ENCODE measurements around the gene SCUBE2.
"Not testable (repeated sequence)": the region's sequence is repeated elsewhere in the genome, so short reads cannot be mapped to it uniquely, and the experiment has no call there.

SCUBE2 gene

DNA sequence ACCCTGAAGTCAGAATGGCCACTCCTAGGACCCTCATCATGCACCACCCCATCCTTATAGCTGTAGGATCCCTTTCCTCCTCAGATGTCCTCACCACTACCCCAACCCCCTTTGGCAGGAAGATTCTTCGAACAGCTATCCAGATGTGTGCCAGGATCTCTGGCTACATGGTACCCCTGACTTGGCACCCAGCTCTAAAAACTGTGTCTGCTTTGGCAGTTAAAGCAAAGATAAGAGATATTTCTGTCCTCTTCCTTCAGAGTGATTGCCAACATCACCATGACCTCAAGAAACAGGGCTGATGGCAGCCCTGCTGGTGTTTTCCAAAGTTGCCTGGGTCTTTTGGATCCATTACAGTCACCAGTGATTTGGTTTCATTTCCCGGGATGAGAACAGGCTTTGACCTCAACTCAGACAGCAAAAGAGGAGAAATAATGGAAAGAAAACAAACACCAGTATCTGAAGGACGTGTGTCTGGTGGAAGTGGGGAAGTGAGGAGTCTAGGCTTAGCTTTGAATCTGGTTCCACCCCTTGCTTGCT, 83.3 kb downstream of the SCUBE2 start:
- no peak for DNase-seq (ENCODE audit: low spot score)

DNA sequence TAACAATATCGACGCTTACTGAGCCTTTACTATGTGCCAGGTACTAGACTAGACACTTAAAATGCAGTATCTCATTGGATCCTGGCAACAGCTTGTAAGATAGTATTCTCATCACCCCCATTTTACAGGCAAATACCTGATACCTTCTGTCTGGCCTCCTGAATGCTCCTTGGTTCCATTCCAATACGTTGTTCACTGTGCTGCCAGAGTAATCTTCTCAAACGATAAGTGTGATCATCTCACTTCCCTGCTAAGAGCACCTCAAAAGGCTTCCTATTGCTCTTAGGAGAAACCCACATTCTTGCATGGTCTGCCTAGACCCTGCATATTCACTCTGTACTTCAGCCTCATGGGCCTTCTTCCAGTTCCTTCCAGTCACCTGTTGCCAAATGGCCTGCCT, 86.3 kb downstream of the SCUBE2 start:
- DNase-seq (ENCODE audit: low spot score) = no peak

DNA sequence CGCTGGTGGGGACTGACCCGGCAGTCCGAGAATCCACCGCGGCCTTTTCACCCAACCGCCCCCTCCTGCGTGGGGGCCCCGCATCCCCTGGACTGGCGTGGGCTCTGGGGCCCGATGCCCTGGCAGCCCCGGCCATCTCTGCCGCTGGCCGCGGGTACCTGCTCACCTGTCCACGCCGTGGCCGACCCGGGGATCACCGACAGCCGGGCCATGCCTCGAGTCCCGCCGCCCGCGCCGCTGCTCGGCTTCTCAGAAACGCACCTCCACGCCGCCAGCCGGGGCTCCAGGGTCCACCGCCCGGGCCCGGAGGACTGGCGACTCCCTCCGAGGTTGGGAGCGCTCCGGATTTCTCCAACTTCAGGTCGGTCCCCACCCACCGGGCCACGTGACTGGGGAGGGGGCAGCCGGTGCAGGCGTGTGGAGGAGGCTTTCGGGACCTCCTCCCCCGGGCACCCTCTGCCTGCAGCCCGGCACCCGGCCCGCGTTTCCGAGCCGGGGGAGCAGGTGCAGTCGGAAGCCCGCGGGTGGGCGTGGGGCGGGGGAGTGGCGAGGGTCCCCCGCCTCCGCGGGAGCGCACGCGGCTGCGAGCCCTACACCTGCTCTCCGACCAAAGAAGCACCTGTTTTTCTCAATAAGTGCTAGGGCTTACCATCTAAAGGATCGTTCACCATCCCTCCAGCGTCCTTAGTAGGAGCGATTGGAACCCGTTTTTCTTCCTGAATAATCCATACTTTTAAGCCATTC, 87.0 kb downstream of the SCUBE2 start:
- DNase-seq (ENCODE audit: low spot score) = no peak

DNA sequence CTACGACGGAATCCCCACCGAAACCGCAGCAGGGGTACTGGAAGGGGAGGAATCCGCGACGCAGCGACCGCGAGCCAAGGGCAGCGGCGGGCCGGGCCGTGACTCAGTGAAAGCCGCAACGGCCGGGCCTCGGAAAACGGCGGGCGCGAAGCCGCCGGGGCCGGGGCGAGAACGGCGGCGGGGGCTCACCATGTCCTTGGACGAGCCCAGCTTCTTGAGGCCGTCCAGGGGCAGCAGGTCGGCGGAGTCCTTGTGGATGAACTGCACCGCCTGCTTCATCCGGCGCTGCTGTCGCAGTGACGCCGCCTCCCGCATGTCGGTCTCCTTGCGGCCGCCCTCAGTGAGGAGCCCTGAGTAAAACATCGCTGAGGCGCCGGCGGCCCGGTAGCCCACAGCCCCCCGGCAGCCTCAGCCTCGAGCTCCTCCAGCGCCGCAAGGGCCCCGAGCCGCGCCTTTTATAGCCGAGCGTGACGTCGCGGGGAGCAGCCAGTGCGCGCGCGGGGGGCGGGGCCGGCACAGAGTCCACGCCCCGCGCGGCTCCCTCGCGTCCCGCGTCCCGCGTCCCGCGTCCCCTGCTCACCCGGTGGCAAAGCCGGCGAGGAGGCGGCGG, 87.7 kb downstream of the SCUBE2 start, which contains the start of gene NRIP3:
Gene NRIP3 (minus strand): TSS at position 429 of the 610 bp plus-strand sequence. CDS start 66 bp downstream, at position 363.
- DNase-seq (ENCODE audit: low spot score) = peak; percentile 46

DNA sequence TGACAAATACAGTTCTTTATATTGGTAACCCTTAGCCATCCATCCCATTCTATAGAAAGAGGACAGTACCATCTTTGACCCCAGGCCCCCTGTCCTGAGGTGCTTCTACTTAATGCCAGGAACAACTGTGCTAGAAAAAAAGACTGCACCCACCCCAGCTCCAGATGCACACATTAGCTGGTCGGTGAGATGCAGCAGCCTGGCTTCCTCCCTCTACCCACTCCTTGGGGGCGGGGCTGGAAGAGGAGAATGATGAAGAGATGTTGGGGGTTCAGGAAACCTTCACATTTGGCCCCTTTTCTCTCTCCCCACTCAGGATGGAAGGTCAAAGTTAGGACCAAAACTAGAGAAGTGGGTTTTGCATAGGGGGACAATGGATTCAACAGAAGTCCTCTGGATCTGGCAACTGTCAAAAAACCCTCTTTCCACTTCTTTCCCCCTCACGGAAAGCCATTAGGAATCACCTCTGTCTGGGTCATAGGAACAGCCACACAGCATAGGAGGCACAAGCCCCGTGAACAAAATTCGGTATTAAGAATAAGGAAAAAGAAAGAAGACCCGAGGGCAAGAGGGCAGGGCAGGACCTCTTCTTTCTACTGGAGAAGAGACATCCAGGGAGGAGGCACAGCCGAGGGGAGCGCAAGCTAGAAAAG, 88.4 kb downstream of the SCUBE2 start:
- DNase-seq (ENCODE audit: low spot score) = no peak

DNA sequence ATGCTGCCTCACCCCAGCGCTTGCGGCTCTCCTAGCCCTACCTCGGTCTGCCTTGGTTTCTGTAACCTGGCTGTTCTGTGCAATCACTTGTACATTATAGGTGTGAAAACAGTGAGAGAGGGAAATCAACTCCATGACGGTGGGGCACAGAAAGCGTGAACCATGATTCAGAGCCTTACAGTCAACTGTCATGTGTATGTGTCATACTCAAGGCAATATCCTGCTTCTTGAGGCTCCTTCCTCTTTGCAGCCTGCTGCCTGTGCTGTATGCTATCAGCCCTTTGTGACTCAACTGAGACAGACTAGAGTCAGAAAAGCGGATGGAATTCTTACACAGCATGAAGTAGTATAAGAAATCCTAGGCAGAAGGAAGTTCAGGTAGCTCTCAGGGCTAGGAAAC, 89.7 kb downstream of the SCUBE2 start:
- DNase-seq (ENCODE audit: low spot score) = no peak

DNA sequence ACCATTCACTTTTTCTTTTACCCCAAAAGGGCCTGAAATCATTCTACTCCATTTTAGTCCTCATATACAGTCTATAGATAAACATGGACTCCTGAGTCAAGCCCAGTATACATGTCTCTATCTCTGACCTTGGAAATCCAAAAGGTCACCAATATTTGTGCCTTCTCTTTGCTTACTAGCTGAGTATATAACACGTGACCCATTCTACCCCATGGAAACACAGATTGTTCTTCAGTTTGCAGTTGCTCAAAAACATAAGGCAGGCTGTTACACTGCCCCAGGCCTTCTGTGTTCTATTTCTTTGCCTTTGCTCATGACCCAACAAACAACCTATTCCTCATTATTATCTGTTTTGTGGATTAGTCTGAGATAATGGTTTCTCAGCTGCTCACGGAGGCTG, 93.4 kb downstream of the SCUBE2 start:
- DNase-seq (ENCODE audit: low spot score) = no peak

DNA sequence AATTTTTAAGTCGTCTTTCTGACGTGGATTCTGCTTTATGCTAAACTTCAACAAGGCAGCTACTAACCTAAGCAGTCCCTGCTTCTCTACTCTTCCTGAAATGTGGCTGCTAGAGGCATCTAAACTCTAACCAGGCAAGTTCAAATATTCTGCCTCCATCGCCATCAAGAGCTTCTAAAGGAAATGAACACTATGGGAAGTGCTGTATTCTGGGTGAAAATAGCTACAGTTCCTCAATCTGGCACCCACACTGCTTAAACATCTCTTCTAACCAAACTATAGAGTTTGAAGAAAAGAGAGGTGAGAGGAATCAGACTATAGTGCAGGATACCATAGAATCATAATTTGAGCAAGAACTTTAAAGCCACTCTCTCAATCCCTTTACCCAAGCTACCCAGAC, 93.9 kb downstream of the SCUBE2 start:
- no peak for DNase-seq (ENCODE audit: low spot score)

DNA sequence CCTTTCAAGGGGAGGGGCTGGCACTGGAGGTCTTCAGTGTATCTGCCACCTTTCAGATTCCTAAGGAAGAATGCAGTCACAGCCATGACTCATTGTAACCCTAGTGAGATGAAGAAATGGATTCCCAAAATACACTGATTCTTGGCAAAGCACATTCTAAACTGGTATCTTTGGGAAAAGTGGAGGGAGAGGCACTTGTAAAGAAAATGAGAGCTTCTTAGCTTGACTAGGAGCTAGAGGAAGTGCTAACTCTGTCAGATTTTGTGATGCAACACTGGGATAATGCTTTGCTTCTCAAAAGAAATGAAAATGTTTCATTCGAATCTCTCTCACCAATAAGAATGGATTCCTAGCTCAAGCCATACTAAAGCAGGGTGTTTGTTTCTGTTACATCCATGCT, 101.9 kb downstream of the SCUBE2 start:
- DNase-seq (ENCODE audit: low spot score) = no peak

DNA sequence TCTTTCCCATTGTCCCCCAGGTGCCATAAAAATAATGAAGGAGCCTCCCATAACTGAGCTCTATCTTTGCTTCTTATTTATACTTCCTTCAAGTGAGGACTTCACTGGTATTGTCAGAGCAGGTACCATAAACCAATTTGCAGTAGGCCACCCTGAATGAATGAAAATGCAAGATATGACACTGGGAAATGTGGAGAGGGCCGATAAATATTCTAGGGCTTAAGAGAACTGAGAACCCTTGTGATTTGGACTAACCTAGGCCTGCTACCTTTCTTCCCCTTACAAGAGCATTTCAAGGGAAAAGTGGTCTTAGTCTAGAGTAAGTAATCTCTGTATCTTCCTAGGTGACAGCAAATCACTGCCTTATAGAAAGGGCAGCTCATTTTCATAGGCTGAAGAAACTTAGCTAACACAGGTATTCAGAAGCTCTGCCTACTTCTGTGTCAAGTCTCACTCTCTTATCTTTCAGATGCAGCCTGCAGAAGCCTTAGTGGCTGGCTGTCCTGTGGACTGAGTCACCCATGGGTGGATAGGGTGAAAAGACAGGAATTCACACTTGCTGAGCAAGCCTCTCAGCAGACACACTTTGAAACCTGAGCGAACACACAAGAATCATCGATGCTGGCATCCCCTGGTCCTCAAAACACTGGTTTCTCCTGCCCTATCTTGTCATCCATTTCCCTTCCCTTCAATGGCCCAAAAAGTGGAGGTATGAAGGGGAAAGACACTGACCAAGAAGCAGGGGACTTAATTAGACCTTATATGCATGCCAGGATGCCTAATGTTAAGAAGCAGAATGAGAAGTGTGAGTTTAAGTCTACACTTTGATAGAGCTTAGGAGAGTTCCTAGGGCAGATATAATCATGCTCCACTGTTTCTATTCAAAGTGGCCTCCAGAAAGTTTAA, 102.8 kb downstream of the SCUBE2 start:
- no peak for DNase-seq (ENCODE audit: low spot score)

DNA sequence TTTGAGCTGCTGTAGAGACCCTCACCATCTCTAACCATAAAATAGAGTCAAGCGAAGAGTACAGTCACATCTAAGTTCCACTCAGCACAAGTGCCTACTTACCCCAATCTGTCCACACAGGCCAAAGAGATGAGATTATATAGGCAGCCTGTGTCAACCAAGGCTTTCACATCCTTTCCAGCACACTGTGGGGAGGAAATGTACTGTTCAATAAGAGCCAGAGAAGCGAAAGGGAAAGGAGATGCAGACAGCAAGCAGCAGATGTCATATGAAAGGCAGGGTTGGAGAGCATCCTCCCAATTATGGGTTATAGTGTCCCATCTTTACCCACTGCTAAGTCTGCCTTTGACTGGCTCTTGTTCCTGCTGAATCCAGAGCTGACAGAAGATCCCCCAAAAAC, 104.0 kb downstream of the SCUBE2 start:
- DNase-seq (ENCODE audit: low spot score) = no peak

DNA sequence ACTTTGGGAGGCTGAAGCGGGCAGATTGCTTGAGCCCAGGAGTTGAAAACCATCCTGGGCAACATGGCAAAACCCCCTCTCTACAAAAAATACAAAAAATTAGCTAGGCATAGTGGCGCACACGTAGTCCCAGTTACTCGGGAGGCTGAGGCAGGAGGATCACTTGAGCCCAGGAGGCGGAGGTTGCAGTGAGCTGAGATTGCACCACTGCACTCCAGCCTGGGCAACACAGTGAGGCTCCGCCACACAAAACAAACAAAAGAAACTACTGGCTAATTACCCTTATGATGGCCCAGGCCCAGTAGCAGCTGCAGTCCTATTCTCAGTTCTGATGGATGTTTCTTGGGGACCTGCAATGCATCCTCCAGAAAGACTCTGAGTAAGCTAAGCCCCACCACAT, 104.6 kb downstream of the SCUBE2 start:
- DNase-seq (ENCODE audit: low spot score) = not testable (repeated sequence)

DNA sequence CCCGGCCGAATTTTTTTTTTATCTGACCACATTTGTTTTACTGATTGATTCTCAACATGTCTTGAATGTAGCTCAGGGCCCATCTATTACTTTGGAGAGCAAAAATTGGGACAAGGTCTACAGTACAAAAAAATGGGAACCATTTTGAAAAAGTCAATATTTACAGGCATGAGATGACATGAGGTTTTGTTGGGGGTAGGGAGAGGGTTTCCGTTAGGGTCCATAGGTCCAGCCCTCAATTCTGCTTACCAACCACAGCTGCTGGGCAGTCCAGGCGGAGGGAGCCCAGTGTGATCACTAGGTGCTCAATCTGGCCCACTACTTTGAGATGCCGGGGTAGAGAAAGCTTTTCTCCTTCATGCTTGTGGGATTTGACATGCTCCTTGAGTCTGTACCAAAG, 105.9 kb downstream of the SCUBE2 start:
- DNase-seq (ENCODE audit: low spot score) = no peak

DNA sequence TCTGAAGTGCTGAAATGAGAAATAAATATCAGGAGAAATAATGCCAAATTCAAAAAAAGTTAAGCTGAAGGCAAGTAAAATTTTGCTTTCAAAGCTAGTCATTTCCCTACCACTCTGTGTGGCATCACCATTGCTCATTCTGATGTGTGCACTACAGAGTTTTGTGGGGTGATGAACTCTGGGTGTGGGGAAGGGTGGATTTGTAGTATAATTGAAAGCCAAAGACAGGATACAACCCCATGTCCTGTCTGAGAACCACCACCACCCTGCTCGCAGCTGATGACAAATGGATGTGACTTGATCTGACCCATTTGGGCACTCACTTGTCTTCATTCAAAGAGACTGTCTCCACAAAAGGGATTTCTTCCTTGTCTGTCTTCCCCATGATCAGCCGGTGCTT, 107.8 kb downstream of the SCUBE2 start:
- no peak for DNase-seq (ENCODE audit: low spot score)

DNA sequence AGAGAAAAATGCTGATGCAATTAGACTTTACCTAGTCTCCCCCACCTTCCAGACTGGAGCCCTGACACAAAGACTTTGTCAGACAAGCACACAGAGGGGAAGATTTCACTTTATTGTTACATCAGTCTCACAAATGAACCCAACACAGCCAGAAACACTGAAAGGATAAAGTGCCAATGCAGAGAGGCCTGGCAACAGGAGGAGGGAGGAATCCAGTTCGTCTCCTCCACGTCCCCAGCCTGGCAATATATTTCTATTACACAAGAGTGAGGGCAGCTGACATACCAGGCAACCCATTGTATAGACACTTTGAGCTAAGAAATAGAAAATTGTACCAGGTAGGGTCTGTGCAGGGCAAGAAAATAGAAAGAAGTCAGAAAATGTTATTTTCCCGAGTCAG, 110.9 kb downstream of the SCUBE2 start:
- no peak for DNase-seq (ENCODE audit: low spot score)

DNA sequence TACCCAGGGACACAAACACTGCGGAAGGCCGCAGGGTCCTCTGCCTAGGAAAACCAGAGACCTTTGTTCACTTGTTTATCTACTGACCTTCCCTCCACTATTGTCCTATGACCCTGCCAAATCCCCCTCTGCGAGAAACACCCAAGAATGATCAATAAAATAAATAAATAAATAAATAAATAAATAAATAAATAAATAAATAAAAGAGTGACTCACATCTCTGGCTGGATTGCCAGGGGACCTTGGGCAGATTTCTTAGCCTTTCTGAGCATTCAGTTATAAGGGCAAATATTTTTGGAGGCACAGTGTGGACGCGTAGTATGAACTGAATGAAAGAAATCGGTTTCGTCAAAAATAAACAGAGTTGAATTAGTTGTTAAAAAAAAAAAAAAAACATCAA, 112.0 kb downstream of the SCUBE2 start:
- not testable (repeated sequence) for DNase-seq (ENCODE audit: low spot score)

DNA sequence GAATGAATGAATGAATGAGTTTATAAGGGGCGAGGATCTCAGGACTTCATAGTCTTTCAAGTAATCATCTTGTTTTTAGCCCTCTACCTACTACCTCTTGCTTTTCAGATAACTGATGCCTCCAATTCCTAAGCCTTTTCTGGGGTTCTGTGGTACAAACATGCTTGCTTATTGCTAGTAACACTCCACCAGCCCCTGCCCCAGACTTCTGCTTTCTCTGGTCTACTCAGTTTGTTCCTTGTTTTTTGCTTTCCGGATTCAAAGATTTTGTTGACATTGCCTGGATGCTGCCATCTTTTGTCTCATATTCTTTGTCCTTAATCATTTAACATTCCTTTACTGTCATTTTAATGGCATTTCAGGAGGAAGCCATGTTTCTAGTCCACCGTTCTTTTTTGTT, 118.3 kb downstream of the SCUBE2 start:
- no peak for DNase-seq (ENCODE audit: low spot score)

DNA sequence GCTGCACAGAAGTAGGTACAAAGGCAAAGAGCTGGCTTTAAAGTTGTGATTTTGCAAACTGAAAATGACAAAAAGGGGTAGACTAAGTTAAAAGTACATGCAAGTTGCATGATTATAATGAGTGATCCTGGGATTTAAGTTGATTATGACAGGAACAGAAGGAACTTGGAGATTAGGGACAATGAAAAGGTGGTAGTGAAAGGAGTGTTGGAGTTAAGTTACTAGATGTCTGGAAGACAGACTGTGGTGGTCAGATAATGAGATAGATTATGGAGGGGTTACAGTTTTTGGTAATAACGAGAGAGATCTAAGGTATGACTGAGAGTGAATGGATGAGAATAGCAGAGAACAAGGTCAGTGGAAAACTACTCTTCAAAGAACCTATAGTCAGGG, 119.5 kb downstream of the SCUBE2 start:
- no peak for DNase-seq (ENCODE audit: low spot score)

DNA sequence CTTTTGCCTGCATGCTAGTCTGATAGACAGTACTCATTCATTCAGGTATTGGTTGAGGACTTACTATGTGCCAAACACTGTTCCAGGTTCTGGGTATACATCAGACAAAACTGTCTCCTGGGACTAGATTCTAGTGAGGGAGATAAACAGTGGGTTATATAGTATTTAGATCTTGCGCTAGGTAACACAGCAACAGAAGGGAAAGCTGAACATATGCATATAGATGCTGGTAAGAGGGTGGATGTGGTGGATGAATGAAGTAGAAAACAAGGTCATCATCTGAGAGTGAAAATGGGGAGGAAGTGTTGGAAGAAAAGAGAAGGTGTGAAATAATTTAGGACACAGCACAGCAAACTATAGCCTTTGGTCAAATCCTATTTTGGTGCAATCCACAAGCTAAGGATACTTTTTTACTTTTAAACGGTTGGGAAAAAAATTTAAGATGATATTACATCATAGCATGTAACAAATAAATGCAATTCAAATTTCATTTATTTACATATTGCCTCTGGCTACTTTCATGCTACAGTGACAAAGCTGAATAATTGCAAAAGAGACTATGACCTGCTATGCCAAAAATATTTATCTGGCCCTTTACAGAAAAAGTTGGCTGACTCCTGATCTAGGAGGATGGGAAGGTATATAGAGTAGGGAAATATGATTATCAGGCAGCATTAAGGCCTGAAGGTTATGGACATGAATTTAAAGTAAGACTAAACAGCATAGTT, 120.0 kb downstream of the SCUBE2 start:
- no peak for DNase-seq (ENCODE audit: low spot score)
